Kidney (tissue), 14 donors: Measurements from ENCODE around the gene STOX1. TPM values are rescaled to one million over a fixed set of nuclear protein-coding genes. Genes with fewer than 3 reads are reported as not detected.
"Not testable (repeated sequence)": the region's sequence is repeated elsewhere in the genome, so short reads cannot be mapped to it uniquely, and the experiment has no call there.

ENCODE experiments used
- DNase-seq, 5 donors: peaks; one replicate each; pipeline ENCODE4 v3.0.0-alpha.2; 2013 to 2020
- FAIRE-seq: peaks from 2 replicates; lab custom pipeline; 2012; peaks lifted over from hg19 to GRCh38; lab: Jason Lieb, UNC
- H3K27ac ChIP-seq, 2 donors: one replicate each; pipeline ENCODE4 v1.7.0; 2013; ENCODE audit warnings: low read depth in 2 of 2, low read length in 2 of 2, inconsistent platforms in 1 of 2
- H3K27me3 ChIP-seq: one replicate; pipeline ENCODE4 v1.7.1; 2013; ENCODE audit warnings: low read length, inconsistent platforms; ENCODE audit not compliant: control insufficient read depth, insufficient read depth
- H3K36me3 ChIP-seq, 3 donors: one replicate each; pipeline versions ENCODE4 v1.7.0 to v1.7.1; 2013; ENCODE audit warnings: low read length in 3 of 3, control low read depth in 1 of 3, inconsistent platforms in 1 of 3; ENCODE audit not compliant: insufficient read depth in 3 of 3, control insufficient read depth in 2 of 3
- H3K4me1 ChIP-seq, 3 donors: one replicate each; pipeline versions ENCODE4 v1.7.0 to v1.7.1; 2013; ENCODE audit warnings: low read length in 3 of 3, inconsistent platforms in 1 of 3, low read depth in 1 of 3; ENCODE audit not compliant: control insufficient read depth in 2 of 3, insufficient read depth in 2 of 3
- H3K4me3 ChIP-seq, 3 donors: one replicate each; pipeline versions ENCODE4 v1.7.0 to v1.8.1; 2013; ENCODE audit warnings: low read length in 3 of 3, control low read depth in 1 of 3, inconsistent platforms in 1 of 3
- H3K9ac ChIP-seq, 3 donors: one replicate each; pipeline versions ENCODE4 v1.7.0 to v1.7.1; 2013; ENCODE audit warnings: low read length in 3 of 3, control low read depth in 1 of 3, inconsistent platforms in 1 of 3
- H3K9me3 ChIP-seq, 3 donors: one replicate each; pipeline versions ENCODE4 v1.7.0 to v1.7.1; 2013; ENCODE audit warnings: low read length in 3 of 3, control low read depth in 1 of 3, inconsistent platforms in 1 of 3; ENCODE audit not compliant: control insufficient read depth in 2 of 3, insufficient read depth in 1 of 3
- intact Hi-C: fragments of 100-400 bp; cut with DNase I; formaldehyde crosslinking; loops from one replicate; pipeline ENCODE4 v1.11.1; 2022
- polyA plus RNA-seq: library from polyadenylated mRNA; stranded (reverse); fragments of 350-450 nt; fragmentation: Illumina TruSeq; extraction: RNeasy Lipid Tissue Mini Kit (QIAGEN cat#74804); gene quantifications from one replicate; pipeline ENCODE4 v1.2.3, GENCODE V29; 2014; ENCODE audit warnings: low read depth, low replicate concordance; ENCODE audit not compliant: insufficient read depth
- total RNA-seq: library from RNA; stranded (reverse); fragmentation: NEBNext Ultra II Directional; extraction: Animal tissue kit (Norgen Biotek cat#: 25700); gene quantifications from one replicate; pipeline ENCODE4 v1.2.1, GENCODE V29; 2021
- TF ChIP-seq, protein P1 (sequence below): IDR thresholded peaks from 3 replicates; pipeline ENCODE4 v1.5.1; 2012; ENCODE audit warnings: mild to moderate bottlenecking, moderate library complexity, borderline replicate concordance; ENCODE audit not compliant: insufficient read depth; ENCODE audit errors: extremely low read depth
- donor health status: control.
- donor health status: control.
- donor health status: control.
- donor health status: control.
- donor health status: control.
- donor health status: DM: yes; HTN: yes; CAD: no.
- donor health status: Normal renal cell carcinoma (clear cell type).

Gene STOX1
- total and polyA plus RNA-seq, 2 donors from 2014 or later = 1.5 TPM

DNA sequence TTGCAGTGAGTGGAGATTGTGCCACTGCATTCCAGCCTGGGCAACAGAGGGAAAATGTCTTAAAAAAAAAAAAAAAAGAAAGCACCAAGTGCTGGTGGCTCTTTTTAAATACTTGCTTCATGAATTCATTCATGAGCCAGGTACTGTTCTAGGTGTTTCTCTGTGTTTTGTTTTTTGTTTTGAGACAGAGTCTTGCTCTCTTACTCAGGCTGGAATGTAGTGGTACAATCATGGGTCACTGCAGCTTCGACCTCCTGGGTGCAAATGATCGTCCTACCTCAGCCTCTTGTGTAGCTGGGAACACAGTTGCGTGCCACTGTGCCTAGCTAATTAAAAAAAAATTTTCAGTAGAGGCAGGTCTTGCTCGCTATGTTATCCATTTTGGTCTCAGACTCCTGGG, 5.3 kb downstream of the STOX1 start:
- Histone ChIP-seq H3K36me3 (no peaks in the 10 kb centered on the region), H3K9ac (no peak overlapping the region), H3K27ac (no peak overlapping the region), H3K4me1 (no peaks in the 10 kb centered on the region), H3K4me3 (no peak overlapping the region), H3K9me3 (no peaks in the 10 kb centered on the region), H3K27me3 (no peaks in the 10 kb centered on the region)
- FAIRE-seq (no peak), DNase-seq (no peak)
- intact Hi-C loops = no loop called here
- TF ChIP-seq, protein P1, sequence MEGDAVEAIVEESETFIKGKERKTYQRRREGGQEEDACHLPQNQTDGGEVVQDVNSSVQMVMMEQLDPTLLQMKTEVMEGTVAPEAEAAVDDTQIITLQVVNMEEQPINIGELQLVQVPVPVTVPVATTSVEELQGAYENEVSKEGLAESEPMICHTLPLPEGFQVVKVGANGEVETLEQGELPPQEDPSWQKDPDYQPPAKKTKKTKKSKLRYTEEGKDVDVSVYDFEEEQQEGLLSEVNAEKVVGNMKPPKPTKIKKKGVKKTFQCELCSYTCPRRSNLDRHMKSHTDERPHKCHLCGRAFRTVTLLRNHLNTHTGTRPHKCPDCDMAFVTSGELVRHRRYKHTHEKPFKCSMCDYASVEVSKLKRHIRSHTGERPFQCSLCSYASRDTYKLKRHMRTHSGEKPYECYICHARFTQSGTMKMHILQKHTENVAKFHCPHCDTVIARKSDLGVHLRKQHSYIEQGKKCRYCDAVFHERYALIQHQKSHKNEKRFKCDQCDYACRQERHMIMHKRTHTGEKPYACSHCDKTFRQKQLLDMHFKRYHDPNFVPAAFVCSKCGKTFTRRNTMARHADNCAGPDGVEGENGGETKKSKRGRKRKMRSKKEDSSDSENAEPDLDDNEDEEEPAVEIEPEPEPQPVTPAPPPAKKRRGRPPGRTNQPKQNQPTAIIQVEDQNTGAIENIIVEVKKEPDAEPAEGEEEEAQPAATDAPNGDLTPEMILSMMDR = no peak

DNA sequence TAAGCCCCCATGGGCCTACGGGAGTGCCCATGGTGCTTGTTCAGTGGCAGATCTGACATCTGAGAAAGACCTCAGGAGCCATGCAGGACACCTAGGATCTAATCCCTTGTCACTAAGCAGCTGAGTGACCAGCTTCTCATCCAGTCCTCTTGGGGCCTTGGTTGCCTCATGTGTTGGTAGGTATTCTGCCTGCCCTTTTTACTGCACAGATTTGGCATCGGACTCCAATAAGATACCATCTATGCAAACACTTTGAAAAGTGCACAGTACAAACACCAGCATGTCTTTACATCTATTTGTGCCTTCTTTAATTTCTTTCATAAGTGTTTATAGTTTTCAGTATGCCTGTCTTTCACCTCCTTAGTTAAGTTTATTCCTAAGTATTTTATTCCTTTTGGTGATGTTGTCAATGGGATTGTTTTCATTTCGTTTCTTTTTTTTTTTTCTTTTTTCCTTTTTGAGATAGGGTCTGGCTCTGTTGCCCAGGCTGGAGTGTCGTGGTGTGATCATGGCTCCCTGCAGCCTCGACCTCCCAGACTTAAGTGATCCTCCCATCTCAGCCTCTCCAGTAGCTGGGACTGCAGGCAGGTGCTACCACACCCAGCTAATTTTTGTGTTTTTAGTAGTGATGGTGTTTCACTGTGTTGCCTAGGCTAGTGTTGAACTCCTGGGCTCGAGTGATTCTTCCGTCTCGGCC, 10.4 kb downstream of the STOX1 start:
- Histone ChIP-seq H3K4me3 (no peak overlapping the region), H3K9ac (no peak overlapping the region), H3K4me1 (no peaks in the 10 kb centered on the region), H3K9me3 (no peaks in the 10 kb centered on the region), H3K36me3 (no peaks in the 10 kb centered on the region), H3K27ac (no peak overlapping the region), H3K27me3 (no peaks in the 10 kb centered on the region)
- TF ChIP-seq, protein P1 = no peak
- intact Hi-C loops = no loop called here
- FAIRE-seq (no peak), DNase-seq (no peak)

DNA sequence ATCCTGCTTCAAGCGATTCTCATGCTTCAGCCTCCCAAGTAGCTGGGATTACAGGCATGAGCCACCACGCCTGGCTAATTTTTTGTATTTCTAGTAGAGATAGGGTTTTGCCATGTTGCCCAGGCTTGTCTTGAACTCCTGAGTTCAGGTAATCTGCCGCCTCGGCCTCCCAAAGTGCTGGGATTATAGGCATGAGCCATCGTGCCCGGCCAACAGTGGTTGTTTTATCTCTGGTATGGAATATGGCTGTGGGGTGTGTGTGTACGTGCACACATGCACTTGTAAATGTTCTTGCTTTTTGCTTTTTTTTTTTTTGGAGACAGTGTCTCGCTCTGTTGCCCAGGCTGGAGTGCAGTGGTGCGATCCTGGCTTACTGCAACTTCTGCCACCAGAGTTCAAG, 13.3 kb downstream of the STOX1 start:
- H3K4me1 ChIP-seq, DNase-seq, FAIRE-seq, H3K4me3 ChIP-seq, H3K9me3 ChIP-seq, H3K9ac ChIP-seq, H3K36me3 ChIP-seq, H3K27me3 ChIP-seq, H3K27ac ChIP-seq, intact Hi-C loops: not testable (repeated sequence)

DNA sequence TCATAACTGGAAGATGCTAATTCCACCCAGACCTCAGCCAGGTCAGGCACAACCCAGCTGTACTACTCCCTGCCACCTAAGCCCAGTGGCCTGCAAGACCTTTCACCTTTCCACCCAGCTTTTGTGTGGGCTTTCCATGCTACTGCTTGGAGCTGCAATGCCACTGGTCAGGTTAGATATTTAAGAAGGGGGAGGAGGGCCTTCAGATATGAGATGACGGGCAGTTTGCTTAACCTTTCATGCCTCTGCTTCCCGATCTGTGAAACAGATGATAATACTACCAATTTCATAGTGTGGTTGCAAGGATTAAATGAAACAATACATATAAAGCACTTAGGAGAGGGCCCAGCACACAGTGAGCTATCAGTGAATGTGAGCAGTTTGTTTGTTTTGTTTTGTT, 20.9 kb downstream of the STOX1 start:
- no peak overlapping the region for H3K27ac ChIP-seq
- H3K4me3 ChIP-seq = no peak overlapping the region
- no peaks in the 10 kb centered on the region for H3K27me3 ChIP-seq
- TF ChIP-seq, protein P1 = no peak
- H3K36me3 ChIP-seq = no peaks in the 10 kb centered on the region
- DNase-seq (no peak), FAIRE-seq (no peak)
- intact Hi-C loops = no loop called here
- H3K9ac ChIP-seq = no peak overlapping the region
- H3K9me3 ChIP-seq = no peaks in the 10 kb centered on the region
- no peaks in the 10 kb centered on the region for H3K4me1 ChIP-seq
